GM06990 (cell line): Measurements from ENCODE around the gene ASB15.
A peak's percentile ranks its signal among the peaks of the same experiment; 100 is the strongest.

Experiments used
- DNase-seq: peaks from one replicate; pipeline ENCODE4 v3.0.0-alpha.2; 2011; ENCODE audit not compliant: insufficient read length; ENCODE audit errors: extremely low read depth
- H3K27me3 ChIP-seq: replicated peaks from 2 replicates; pipeline ENCODE4 v1.6.0; 2011; ENCODE audit warnings: low read length; ENCODE audit not compliant: control insufficient read depth, insufficient read depth
- H3K36me3 ChIP-seq: 2 replicates; pipeline ENCODE4 v1.5.1; 2011; ENCODE audit warnings: low read length; ENCODE audit not compliant: control insufficient read depth, insufficient read depth
- H3K4me3 ChIP-seq: replicated peaks from 2 replicates; pipeline ENCODE4 v1.5.1; 2011; ENCODE audit warnings: low read depth, mild to moderate bottlenecking, control low read depth, low read length
- TF ChIP-seq, protein P1 (sequence below): IDR thresholded peaks from 2 replicates; pipeline ENCODE4 v1.5.1; 2011; ENCODE audit warnings: low read length, control low read depth, mild to moderate bottlenecking, inconsistent platforms; ENCODE audit not compliant: insufficient read depth, poor library complexity, severe bottlenecking

The ASB15 gene

DNA sequence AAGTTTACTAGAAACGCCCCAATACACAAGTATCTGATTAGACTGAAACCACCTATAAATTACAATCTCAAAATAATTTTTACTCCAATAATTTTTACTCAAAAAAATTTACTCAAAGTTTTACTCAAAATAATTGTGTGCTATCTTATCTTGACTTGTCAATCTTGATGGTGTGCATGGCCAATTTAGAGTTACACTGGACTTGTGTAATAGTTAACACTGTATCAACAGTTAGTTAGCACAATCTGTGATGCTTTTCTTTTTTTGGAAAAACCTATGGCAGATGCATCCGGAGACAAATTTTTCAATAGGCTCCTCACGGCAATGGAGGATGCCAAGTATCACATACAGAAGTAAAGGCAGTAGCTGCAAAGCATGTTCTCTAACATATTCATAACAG, 79.0 kb downstream of the ASB15 start:
- TF ChIP-seq, protein P1, sequence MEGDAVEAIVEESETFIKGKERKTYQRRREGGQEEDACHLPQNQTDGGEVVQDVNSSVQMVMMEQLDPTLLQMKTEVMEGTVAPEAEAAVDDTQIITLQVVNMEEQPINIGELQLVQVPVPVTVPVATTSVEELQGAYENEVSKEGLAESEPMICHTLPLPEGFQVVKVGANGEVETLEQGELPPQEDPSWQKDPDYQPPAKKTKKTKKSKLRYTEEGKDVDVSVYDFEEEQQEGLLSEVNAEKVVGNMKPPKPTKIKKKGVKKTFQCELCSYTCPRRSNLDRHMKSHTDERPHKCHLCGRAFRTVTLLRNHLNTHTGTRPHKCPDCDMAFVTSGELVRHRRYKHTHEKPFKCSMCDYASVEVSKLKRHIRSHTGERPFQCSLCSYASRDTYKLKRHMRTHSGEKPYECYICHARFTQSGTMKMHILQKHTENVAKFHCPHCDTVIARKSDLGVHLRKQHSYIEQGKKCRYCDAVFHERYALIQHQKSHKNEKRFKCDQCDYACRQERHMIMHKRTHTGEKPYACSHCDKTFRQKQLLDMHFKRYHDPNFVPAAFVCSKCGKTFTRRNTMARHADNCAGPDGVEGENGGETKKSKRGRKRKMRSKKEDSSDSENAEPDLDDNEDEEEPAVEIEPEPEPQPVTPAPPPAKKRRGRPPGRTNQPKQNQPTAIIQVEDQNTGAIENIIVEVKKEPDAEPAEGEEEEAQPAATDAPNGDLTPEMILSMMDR: no peak
- H3K27me3 ChIP-seq: no peaks in the 10 kb centered on the region
- no peak overlapping the region for H3K4me3 ChIP-seq
- DNase-seq: no peak
- H3K36me3 ChIP-seq: no peaks in the 10 kb centered on the region; the same call in 1 of the 2 replicates

DNA sequence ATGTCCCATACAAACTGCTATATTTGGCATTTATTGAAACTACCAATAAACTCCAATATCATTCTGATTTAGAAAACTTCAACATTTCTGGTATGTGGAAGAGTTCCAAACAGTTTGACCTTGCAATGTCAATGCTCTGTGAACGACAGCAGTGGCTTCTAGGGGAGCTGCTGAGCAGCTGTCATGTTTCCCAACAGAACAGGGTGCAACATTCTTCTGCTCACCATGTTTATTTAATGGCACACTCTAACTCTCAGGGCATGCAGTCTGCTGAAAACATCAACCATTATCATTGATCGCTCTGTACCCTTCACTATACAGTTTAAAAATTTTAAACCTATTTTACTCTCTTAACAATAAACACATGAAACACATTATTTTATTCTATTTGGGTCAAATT, 79.9 kb downstream of the ASB15 start:
- Histone ChIP-seq H3K36me3 (no peaks in the 10 kb centered on the region; the same call in 1 of the 2 replicates), H3K27me3 (no peaks in the 10 kb centered on the region), H3K4me3 (no peak overlapping the region)
- DNase-seq: no peak
- TF ChIP-seq, protein P1: no peak

DNA sequence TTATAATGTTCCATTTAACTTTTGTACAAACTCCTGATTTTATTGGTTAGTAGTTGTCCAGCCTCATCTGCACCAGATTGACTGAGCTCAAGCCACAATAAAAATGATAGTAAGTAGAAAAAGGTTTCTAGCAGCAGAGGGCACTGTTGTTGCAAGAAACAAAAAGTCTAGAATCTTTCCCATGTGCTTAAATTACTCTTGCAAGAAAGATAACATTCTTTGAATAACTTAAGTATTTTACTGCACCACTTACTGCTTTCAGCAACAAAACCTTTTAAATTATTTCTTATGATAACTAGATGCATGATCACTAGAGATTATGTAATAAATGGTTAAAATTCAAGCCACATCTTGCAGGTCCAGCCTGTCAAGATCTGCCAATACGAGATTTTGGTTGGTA, 81.1 kb downstream of the ASB15 start:
- Histone ChIP-seq H3K27me3 (no peaks in the 10 kb centered on the region), H3K36me3 (no peaks in the 10 kb centered on the region; the same call in 1 of the 2 replicates), H3K4me3 (no peak overlapping the region)
- TF ChIP-seq, protein P1: peak; percentile 46
- no peak for DNase-seq

DNA sequence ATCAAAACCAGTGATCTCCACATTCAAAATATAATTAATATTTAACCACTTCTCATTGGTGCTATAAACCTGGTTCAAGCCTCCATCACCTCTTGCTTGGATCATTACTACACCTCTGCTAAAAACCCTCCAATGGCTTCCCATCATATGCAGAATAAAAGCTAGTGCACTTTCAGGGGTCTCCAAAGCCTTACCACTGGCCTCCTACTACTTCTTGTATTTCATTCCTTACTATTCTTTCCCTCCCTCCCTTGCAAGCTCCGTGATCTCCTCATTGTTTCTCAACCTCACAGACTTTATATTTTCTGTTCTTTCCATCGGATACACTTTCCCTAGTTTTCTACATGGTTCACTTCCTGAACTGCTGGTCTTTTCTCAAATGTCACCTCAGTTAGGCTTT, 85.5 kb downstream of the ASB15 start:
- no peaks in the 10 kb centered on the region for H3K27me3 ChIP-seq
- no peaks in the 10 kb centered on the region; the same call in none of the 2 replicates for H3K36me3 ChIP-seq
- TF ChIP-seq, protein P1: no peak
- no peak overlapping the region for H3K4me3 ChIP-seq
- no peak for DNase-seq

DNA sequence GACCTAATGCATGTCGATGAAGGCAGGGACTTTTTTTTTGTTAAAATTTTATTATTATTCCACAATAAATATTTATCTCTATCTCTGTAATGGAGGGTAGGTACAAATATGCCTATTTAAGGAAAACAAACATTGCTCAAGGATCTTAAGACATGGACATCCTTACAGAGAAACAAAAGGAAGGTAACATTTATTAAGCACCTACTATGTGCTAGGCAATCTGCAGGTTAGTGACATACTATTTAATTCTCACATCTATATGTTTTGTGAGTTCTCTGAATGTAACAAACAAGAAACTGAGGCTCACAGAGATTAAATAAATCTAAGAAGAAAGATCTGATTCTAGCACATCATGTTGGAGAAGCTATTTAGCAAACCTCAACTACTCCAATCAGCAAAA, 86.1 kb downstream of the ASB15 start:
- H3K4me3 ChIP-seq: no peak overlapping the region
- peaks cover 3% of the 10 kb centered on the region for H3K36me3 ChIP-seq
- TF ChIP-seq, protein P1: no peak
- DNase-seq: no peak
- no peaks in the 10 kb centered on the region for H3K27me3 ChIP-seq
